ENCODE results near the gene MYPN.

The MYPN gene

GRCh38 chr10:68163735-68164134, 54.4 kb downstream of the MYPN start:
- Histone ChIP-seq H3K27ac (ENCODE audit: extremely low read depth, low read depth, low read length) (no peak overlapping the region), H3K4me3 (ENCODE audit: low read depth, low read length) (no peak overlapping the region), H3K4me1 (ENCODE audit: control insufficient read depth, insufficient read depth, low read length) (no peaks in the 10 kb centered on the region), H3K36me3 (ENCODE audit: control insufficient read depth in 2 of 2, insufficient read depth in 1 of 2, low read length in 2 of 2) (no peaks in the 10 kb centered on the region), H3K9me3 (ENCODE audit: control insufficient read depth, insufficient read depth, low read depth, low read length) (no peaks in the 10 kb centered on the region)
- TF ChIP-seq ZFP3 (tag by site-specific recombination; IDR thresholded peaks at IDR 0.05; ENCODE audit: low read depth): no peak
- CTCF ChIA-PET: interaction anchor here (0.6 kb wide), 1 partner anchor 25 kb away, joined by 5 read pairs; no protein-coding TSS in a partner anchor
- POLR2A ChIA-PET: no interaction called here

- TF ChIP-seq ZNF837 (tag by site-specific recombination; IDR thresholded peaks at IDR 0.05): no peak
- no peak for TF ChIP-seq ZNF121 (tag by site-specific recombination; IDR thresholded peaks at IDR 0.05)
- no peak for TF ChIP-seq ZNF501 (tag by site-specific recombination; IDR thresholded peaks at IDR 0.05)
- TF ChIP-seq ZNF776 (tag by site-specific recombination; IDR thresholded peaks at IDR 0.05; ENCODE audit: borderline replicate concordance): no peak
- TF ChIP-seq ZNF335 (tag by site-specific recombination; conservative IDR thresholded peaks at IDR 0.05): no peak
- TF ChIP-seq KLF10 (tag by site-specific recombination; IDR thresholded peaks at IDR 0.05): no peak
- TF ChIP-seq ZNF555 (tag by site-specific recombination; conservative IDR thresholded peaks at IDR 0.05): no peak
- TF ChIP-seq ZSCAN18 (tag by site-specific recombination; IDR thresholded peaks at IDR 0.05): no peak
- TF ChIP-seq ZBTB20 (tag by site-specific recombination; IDR thresholded peaks at IDR 0.05): no peak
- TF ChIP-seq ZNF488 (tag by site-specific recombination; IDR thresholded peaks at IDR 0.05): no peak
- no peak for TF ChIP-seq ZBTB48 (tag by site-specific recombination; IDR thresholded peaks at IDR 0.05)
- no peak for TF ChIP-seq AEBP2 (tag by site-specific recombination; IDR thresholded peaks at IDR 0.05; ENCODE audit: borderline replicate concordance)
- no peak for TF ChIP-seq ZFP3 (tag by site-specific recombination; IDR thresholded peaks at IDR 0.05; ENCODE audit: low read depth)
- TF ChIP-seq ZNF560 (tag by site-specific recombination; IDR thresholded peaks at IDR 0.05; ENCODE audit: borderline replicate concordance): no peak
- TF ChIP-seq ZFP69B (tag by site-specific recombination; IDR thresholded peaks at IDR 0.05): no peak
- no peak for TF ChIP-seq ZBTB17 (tag by site-specific recombination; IDR thresholded peaks at IDR 0.05)
- no peak for TF ChIP-seq ZNF133 (tag by site-specific recombination; IDR thresholded peaks at IDR 0.05)
- TF ChIP-seq ZNF239 (tag by site-specific recombination; IDR thresholded peaks at IDR 0.05): no peak
- TF ChIP-seq ZNF518A (tag by site-specific recombination; conservative IDR thresholded peaks at IDR 0.05; ENCODE audit: low read depth): no peak
- no peak for TF ChIP-seq PATZ1 (tag by site-specific recombination; IDR thresholded peaks at IDR 0.05)
- no peak overlapping the region for H3K4me3 ChIP-seq (ENCODE audit: low read depth, low read length)
- H3K36me3 ChIP-seq (ENCODE audit: control insufficient read depth in 2 of 2, insufficient read depth in 1 of 2, low read length in 2 of 2): no peaks in the 10 kb centered on the region
- H3K9me3 ChIP-seq (ENCODE audit: control insufficient read depth, insufficient read depth, low read depth, low read length): no peaks in the 10 kb centered on the region
- no peak overlapping the region for H3K27ac ChIP-seq (ENCODE audit: extremely low read depth, low read depth, low read length)
- POLR2A ChIA-PET: interaction anchor here (0.6 kb wide), 1 partner anchor 325 kb away, joined by 3 read pairs; no protein-coding TSS in a partner anchor
- no peaks in the 10 kb centered on the region for H3K4me1 ChIP-seq (ENCODE audit: control insufficient read depth, insufficient read depth, low read length)
- CTCF ChIA-PET: interaction anchor here (0.6 to 1.8 kb wide), 3 partner anchors 10 to 296 kb away, joined by 3 to 7 read pairs (median 3); no protein-coding TSS in a partner anchor
These were observed 56.4 kb downstream of the MYPN start for GRCh38 chr10:68165643-68166042.
